Large intestine (tissue), 3 donors: Measurements from ENCODE around the gene MBOAT1. TPM values are rescaled to one million over a fixed set of nuclear protein-coding genes. Genes with fewer than 3 reads are reported as not detected.
"Not testable (repeated sequence)": the region's sequence is repeated elsewhere in the genome, so short reads cannot be mapped to it uniquely, and the experiment has no call there.

Source experiments
- DNase-seq, 2 donors: peaks; one replicate each; pipeline versions ENCODE4 v3.0.0 to v3.0.0-alpha.2; 2013
- H3K27ac ChIP-seq: one replicate; pipeline ENCODE4 v1.5.1; 2013; ENCODE audit warnings: low read length
- H3K27me3 ChIP-seq: 2 replicates; pipeline ENCODE4 v1.6.1; 2013; ENCODE audit warnings: low read length; ENCODE audit not compliant: control insufficient read depth, insufficient read depth
- H3K36me3 ChIP-seq: 2 replicates; pipeline ENCODE4 v1.6.1; 2013; ENCODE audit warnings: low read length; ENCODE audit not compliant: control insufficient read depth, insufficient read depth
- H3K4me1 ChIP-seq: one replicate; pipeline ENCODE4 v1.6.1; 2013; ENCODE audit warnings: low read length; ENCODE audit not compliant: control insufficient read depth, insufficient read depth
- H3K4me3 ChIP-seq: one replicate; pipeline ENCODE4 v1.5.1; 2013; ENCODE audit warnings: low read length
- H3K9me3 ChIP-seq: one replicate; pipeline ENCODE4 v1.6.1; 2013; ENCODE audit warnings: mild to moderate bottlenecking, low read depth, low read length, moderate library complexity; ENCODE audit not compliant: control insufficient read depth
- WGBS: methylation state at CpG from one replicate; pipeline ENCODE4 v1.1.5; 2013; ENCODE audit warnings: low lambda C conversion rate; ENCODE audit not compliant: insufficient coverage; 5-methylcytosine and 5-hydroxymethylcytosine counted together
- polyA plus RNA-seq: library from polyadenylated mRNA; unstranded; fragments of 120-200 nt; gene quantifications from one replicate; pipeline ENCODE4 v1.2.1, GENCODE V29; 2013

Gene MBOAT1
- polyA plus RNA-seq, 1 donor, result 26.4 TPM

- H3K36me3 ChIP-seq, H3K9me3 ChIP-seq, H3K27me3 ChIP-seq, H3K4me3 ChIP-seq: not testable (repeated sequence)
- peak; percentile 49 to 83 for DNase-seq
- Histone ChIP-seq H3K27ac (peak overlapping the region; percentile 93), H3K4me1 (peaks cover 20% of the 10 kb centered on the region)
- WGBS, result no CpG with 5 or more reads among the region's 29 CpGs
These were observed 32.8 kb upstream of the MBOAT1 start for GRCh38 chr6:20244807-20245681.

- Histone ChIP-seq H3K4me3 (no peak overlapping the region), H3K4me1 (peaks cover 23% of the 10 kb centered on the region), H3K9me3 (peaks cover 9% of the 10 kb centered on the region), H3K27ac (no peak overlapping the region), H3K36me3 (no peaks in the 10 kb centered on the region), H3K27me3 (no peaks in the 10 kb centered on the region)
- WGBS, result no CpG with 5 or more reads among the region's 1 CpG
- DNase-seq, result no peak
These were observed 31.0 kb upstream of the MBOAT1 start for GRCh38 chr6:20243288-20243687.

- DNase-seq, result peak in 1 of 2 donors; percentile 33
- H3K36me3 ChIP-seq, result no peaks in the 10 kb centered on the region
- no peak overlapping the region for H3K27ac ChIP-seq
- peaks cover 32% of the 10 kb centered on the region for H3K4me1 ChIP-seq
- H3K9me3 ChIP-seq, result peaks cover 9% of the 10 kb centered on the region
- H3K27me3 ChIP-seq, result no peaks in the 10 kb centered on the region
- H3K4me3 ChIP-seq, result no peak overlapping the region
- WGBS, result 100% methylated on average over 1 of the region's 1 CpG
These were observed 30.1 kb upstream of the MBOAT1 start for GRCh38 chr6:20242397-20242796.

- Histone ChIP-seq H3K27me3 (no peaks in the 10 kb centered on the region), H3K36me3 (no peaks in the 10 kb centered on the region), H3K4me3 (no peak overlapping the region), H3K4me1 (peaks cover 36% of the 10 kb centered on the region), H3K9me3 (peaks cover 9% of the 10 kb centered on the region), H3K27ac (no peak overlapping the region)
- no peak for DNase-seq
- WGBS, result no CpG with 5 or more reads among the region's 2 CpGs
These were observed 28.8 kb upstream of the MBOAT1 start for GRCh38 chr6:20241102-20241501.

GRCh38 chr6:20238688-20239587 is 26.7 kb upstream of the MBOAT1 start:
- peaks cover 24% of the 10 kb centered on the region for H3K4me1 ChIP-seq
- H3K4me3 ChIP-seq, result no peak overlapping the region
- H3K27ac ChIP-seq, result peak overlapping the region; percentile 75
- H3K27me3 ChIP-seq, result no peaks in the 10 kb centered on the region
- peaks cover 2% of the 10 kb centered on the region for H3K9me3 ChIP-seq
- no peaks in the 10 kb centered on the region for H3K36me3 ChIP-seq
- DNase-seq, result no peak
- WGBS, result no CpG with 5 or more reads among the region's 47 CpGs

GRCh38 chr6:20237677-20238460 is 25.6 kb upstream of the MBOAT1 start:
- Histone ChIP-seq H3K36me3 (no peaks in the 10 kb centered on the region), H3K27ac (peak overlapping the region; percentile 75), H3K27me3 (no peaks in the 10 kb centered on the region), H3K4me3 (no peak overlapping the region), H3K9me3 (peaks cover 6% of the 10 kb centered on the region), H3K4me1 (peaks cover 24% of the 10 kb centered on the region)
- DNase-seq, result peak in 1 of 2 donors; percentile 38
- no CpG with 5 or more reads among the region's 10 CpGs for WGBS

- WGBS, result no CpG with 5 or more reads among the region's 2 CpGs
- peaks cover 24% of the 10 kb centered on the region for H3K4me1 ChIP-seq
- H3K27me3 ChIP-seq, result no peaks in the 10 kb centered on the region
- H3K27ac ChIP-seq, result peak overlapping the region; percentile 75
- H3K36me3 ChIP-seq, result no peaks in the 10 kb centered on the region
- peaks cover 9% of the 10 kb centered on the region for H3K9me3 ChIP-seq
- H3K4me3 ChIP-seq, result no peak overlapping the region
- DNase-seq, result peak in 1 of 2 donors; percentile 68
These were observed 24.8 kb upstream of the MBOAT1 start for GRCh38 chr6:20236909-20237600.

- Histone ChIP-seq H3K4me3 (no peak overlapping the region), H3K9me3 (peaks cover 9% of the 10 kb centered on the region), H3K27me3 (no peaks in the 10 kb centered on the region), H3K4me1 (peaks cover 24% of the 10 kb centered on the region), H3K27ac (peak overlapping the region; percentile 75), H3K36me3 (no peaks in the 10 kb centered on the region)
- no CpG with 5 or more reads among the region's 3 CpGs for WGBS
- no peak for DNase-seq
These were observed 24.1 kb upstream of the MBOAT1 start for GRCh38 chr6:20236344-20236743.

- no peak overlapping the region for H3K27ac ChIP-seq
- no peak overlapping the region for H3K4me3 ChIP-seq
- DNase-seq, result no peak
- H3K4me1 ChIP-seq, result peaks cover 24% of the 10 kb centered on the region
- H3K36me3 ChIP-seq, result no peaks in the 10 kb centered on the region
- WGBS, result 100% methylated on average over 1 of the region's 6 CpGs
- peaks cover 9% of the 10 kb centered on the region for H3K9me3 ChIP-seq
- no peaks in the 10 kb centered on the region for H3K27me3 ChIP-seq
These were observed 22.8 kb upstream of the MBOAT1 start for GRCh38 chr6:20235041-20235440.
